Skeletal muscle satellite cell (primary cell): ENCODE results near the gene RASSF5.

ENCODE experiments used
- H3K27me3 ChIP-seq: 2 replicates; pipeline ENCODE4 v1.7.0; 2013; ENCODE audit warnings: low read length; ENCODE audit not compliant: control insufficient read depth, insufficient read depth
- H3K36me3 ChIP-seq: 2 replicates; pipeline ENCODE4 v1.7.0; 2013; ENCODE audit warnings: mild to moderate bottlenecking, control low read depth, low read length; ENCODE audit not compliant: insufficient read depth
- H3K4me1 ChIP-seq: 2 replicates; pipeline ENCODE4 v1.7.0; 2013; ENCODE audit warnings: low read length; ENCODE audit not compliant: control insufficient read depth, insufficient read depth
- H3K4me2 ChIP-seq: 2 replicates; pipeline ENCODE4 v1.7.0; 2013; ENCODE audit warnings: mild to moderate bottlenecking, low read length
- H3K4me3 ChIP-seq: 2 replicates; pipeline ENCODE4 v1.7.0; 2013; ENCODE audit warnings: low read length
- H3K9ac ChIP-seq: 2 replicates; pipeline ENCODE4 v1.7.0; 2013; ENCODE audit warnings: mild to moderate bottlenecking, low read depth, low read length, moderate library complexity
- H3K9me3 ChIP-seq: replicated peaks from 2 replicates; pipeline ENCODE4 v1.7.0; 2013; ENCODE audit warnings: mild to moderate bottlenecking, control low read depth, low read length

RASSF5 gene

GRCh38 chr1:206521127-206521526, 13.8 kb downstream of the RASSF5 start:
- Histone ChIP-seq H3K9me3 (no peaks in the 10 kb centered on the region), H3K4me2 (no peak overlapping the region), H3K36me3 (no peaks in the 10 kb centered on the region), H3K27me3 (peaks cover 16% of the 10 kb centered on the region), H3K9ac (no peak overlapping the region), H3K4me3 (no peak overlapping the region), H3K4me1 (peaks cover 3% of the 10 kb centered on the region)

DNA sequence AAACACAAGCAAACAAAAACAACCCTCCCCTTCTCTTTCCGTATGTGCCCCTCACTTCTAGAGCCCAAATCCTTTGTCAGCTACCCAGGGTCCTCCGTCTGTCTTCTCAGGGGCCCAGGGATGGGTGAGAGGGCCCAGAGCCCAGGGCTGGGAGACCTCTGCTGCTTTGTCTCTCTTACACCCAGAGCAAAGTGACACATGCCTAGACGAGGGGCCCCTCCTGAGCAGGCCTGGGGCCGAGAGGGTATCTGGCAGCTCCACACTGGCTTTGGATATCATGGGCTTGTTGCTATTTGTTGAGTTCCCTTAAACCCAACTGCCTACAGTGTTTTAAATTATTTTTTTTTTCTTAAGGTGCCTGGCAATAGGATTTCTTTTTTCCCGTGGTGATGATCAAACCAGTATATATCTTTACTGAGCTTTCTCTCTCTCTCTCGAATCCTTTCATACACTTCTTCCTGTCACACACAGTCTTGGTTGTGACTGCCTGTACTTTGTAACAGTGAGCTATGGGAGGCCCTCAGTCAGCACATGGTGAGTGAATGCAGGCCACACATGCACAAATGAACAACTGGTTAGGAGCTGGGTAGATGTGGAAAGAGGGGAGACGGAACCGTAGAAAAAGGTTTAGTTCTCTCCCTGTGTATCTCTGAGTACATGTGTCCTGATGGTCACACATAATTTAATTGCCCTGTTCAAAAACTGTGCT, 14.5 kb downstream of the RASSF5 start:
- H3K4me1 ChIP-seq, result peaks cover 3% of the 10 kb centered on the region
- H3K9ac ChIP-seq, result no peak overlapping the region
- H3K36me3 ChIP-seq, result no peaks in the 10 kb centered on the region
- H3K4me2 ChIP-seq, result no peak overlapping the region
- no peaks in the 10 kb centered on the region for H3K9me3 ChIP-seq
- no peak overlapping the region for H3K4me3 ChIP-seq
- peaks cover 21% of the 10 kb centered on the region for H3K27me3 ChIP-seq

GRCh38 chr1:206524739-206525364, 17.5 kb downstream of the RASSF5 start:
- no peak overlapping the region for H3K4me2 ChIP-seq
- H3K9me3 ChIP-seq, result no peaks in the 10 kb centered on the region
- H3K9ac ChIP-seq, result no peak overlapping the region
- no peaks in the 10 kb centered on the region for H3K36me3 ChIP-seq
- peaks cover 21% of the 10 kb centered on the region for H3K27me3 ChIP-seq
- peaks cover 3% of the 10 kb centered on the region for H3K4me1 ChIP-seq
- H3K4me3 ChIP-seq, result no peak overlapping the region

GRCh38 chr1:206526064-206526911, 19.0 kb downstream of the RASSF5 start:
- H3K36me3 ChIP-seq, result no peaks in the 10 kb centered on the region
- H3K4me2 ChIP-seq, result no peak overlapping the region

GRCh38 chr1:206529425-206529824, 22.1 kb downstream of the RASSF5 start:
- H3K36me3 ChIP-seq, result no peaks in the 10 kb centered on the region
- no peak overlapping the region for H3K9ac ChIP-seq
- H3K4me1 ChIP-seq, result peaks cover 3% of the 10 kb centered on the region
- peaks cover 35% of the 10 kb centered on the region for H3K27me3 ChIP-seq
- H3K9me3 ChIP-seq, result no peaks in the 10 kb centered on the region
- H3K4me2 ChIP-seq, result no peak overlapping the region
- H3K4me3 ChIP-seq, result no peak overlapping the region

More at GRCh38 chr1:206526064-206526911, 19.0 kb downstream of the RASSF5 start:
- peaks cover 28% of the 10 kb centered on the region for H3K27me3 ChIP-seq
- H3K4me3 ChIP-seq, result no peak overlapping the region
- no peaks in the 10 kb centered on the region for H3K9me3 ChIP-seq
- H3K9ac ChIP-seq, result no peak overlapping the region
- H3K4me1 ChIP-seq, result peaks cover 3% of the 10 kb centered on the region

DNA sequence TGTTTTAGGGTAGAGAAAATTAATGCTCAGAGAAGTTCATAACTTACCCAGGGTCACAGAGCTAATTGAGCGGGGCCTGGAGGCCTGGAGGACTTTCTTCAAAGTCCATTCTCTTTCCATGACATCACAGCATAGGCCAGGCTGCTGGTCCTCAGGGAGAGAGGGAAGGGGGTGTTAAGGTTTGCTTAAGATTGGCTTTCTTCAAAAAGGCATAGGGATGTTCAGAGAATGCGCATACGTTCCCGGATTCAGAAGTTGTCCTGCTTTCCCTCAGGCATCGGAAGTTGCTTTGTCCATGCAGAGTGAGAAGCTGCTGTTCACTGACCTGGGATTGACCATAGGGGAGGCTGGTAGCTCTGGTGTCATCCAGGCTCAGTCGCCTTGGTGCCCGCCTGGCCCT, 25.0 kb downstream of the RASSF5 start:
- peaks cover 35% of the 10 kb centered on the region for H3K27me3 ChIP-seq
- no peaks in the 10 kb centered on the region for H3K36me3 ChIP-seq
- no peak overlapping the region for H3K4me2 ChIP-seq
- no peak overlapping the region for H3K9ac ChIP-seq
- no peak overlapping the region for H3K4me3 ChIP-seq
- H3K4me1 ChIP-seq, result no peaks in the 10 kb centered on the region
- no peaks in the 10 kb centered on the region for H3K9me3 ChIP-seq

DNA sequence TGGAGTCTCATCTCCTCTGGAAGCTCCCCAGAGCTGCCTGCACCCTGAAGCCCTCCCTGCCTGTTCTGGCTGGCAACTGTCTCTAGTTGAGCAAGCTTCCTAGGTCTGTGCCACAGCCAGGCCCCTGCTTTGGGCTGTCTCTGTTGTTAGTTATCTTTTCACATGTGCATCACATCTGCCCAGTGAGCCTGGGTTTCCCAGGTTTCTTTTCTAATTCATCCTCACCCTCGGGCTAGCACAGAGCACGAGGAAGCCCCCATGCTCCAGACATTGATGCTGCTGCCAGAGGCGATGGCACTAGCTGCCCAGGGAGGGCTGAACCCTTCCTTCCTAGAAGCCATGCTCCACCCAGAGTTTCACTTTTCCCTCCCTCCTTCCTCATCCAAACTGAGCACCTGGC, 27.2 kb downstream of the RASSF5 start:
- H3K4me1 ChIP-seq, result no peaks in the 10 kb centered on the region
- H3K4me3 ChIP-seq, result no peak overlapping the region
- H3K27me3 ChIP-seq, result peaks cover 35% of the 10 kb centered on the region
- no peaks in the 10 kb centered on the region for H3K9me3 ChIP-seq
- no peak overlapping the region for H3K4me2 ChIP-seq
- H3K36me3 ChIP-seq, result no peaks in the 10 kb centered on the region
- H3K9ac ChIP-seq, result no peak overlapping the region

- Histone ChIP-seq H3K9me3 (no peaks in the 10 kb centered on the region), H3K9ac (no peak overlapping the region), H3K4me2 (no peak overlapping the region), H3K4me3 (no peak overlapping the region), H3K27me3 (peaks cover 32% of the 10 kb centered on the region), H3K36me3 (no peaks in the 10 kb centered on the region), H3K4me1 (peaks cover 8% of the 10 kb centered on the region)
These were observed 28.5 kb downstream of the RASSF5 start for GRCh38 chr1:206535853-206536188.

DNA sequence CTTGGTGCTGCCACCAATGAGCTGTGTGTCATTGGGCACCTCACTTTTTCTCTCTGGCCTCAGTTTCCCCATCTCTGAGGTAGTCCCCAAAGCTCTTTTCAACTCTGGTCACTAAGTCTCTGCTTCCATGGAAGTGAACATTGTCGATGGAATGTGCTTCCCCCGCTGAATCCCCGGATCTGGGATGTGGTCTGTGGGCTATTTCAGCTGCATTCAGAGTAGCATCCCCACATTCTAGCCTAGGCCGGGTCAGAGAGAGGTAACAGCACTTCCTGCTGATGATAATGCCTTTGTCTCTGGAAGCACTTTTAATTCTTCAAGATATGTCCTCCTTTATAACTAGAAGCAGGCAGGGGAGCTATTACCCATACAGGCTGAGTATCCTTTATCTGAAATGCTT, 29.8 kb downstream of the RASSF5 start:
- no peaks in the 10 kb centered on the region for H3K36me3 ChIP-seq
- H3K27me3 ChIP-seq, result peaks cover 26% of the 10 kb centered on the region
- H3K9me3 ChIP-seq, result no peaks in the 10 kb centered on the region
- no peak overlapping the region for H3K4me2 ChIP-seq
- no peak overlapping the region for H3K9ac ChIP-seq
- H3K4me3 ChIP-seq, result no peak overlapping the region
- peaks cover 8% of the 10 kb centered on the region for H3K4me1 ChIP-seq

DNA sequence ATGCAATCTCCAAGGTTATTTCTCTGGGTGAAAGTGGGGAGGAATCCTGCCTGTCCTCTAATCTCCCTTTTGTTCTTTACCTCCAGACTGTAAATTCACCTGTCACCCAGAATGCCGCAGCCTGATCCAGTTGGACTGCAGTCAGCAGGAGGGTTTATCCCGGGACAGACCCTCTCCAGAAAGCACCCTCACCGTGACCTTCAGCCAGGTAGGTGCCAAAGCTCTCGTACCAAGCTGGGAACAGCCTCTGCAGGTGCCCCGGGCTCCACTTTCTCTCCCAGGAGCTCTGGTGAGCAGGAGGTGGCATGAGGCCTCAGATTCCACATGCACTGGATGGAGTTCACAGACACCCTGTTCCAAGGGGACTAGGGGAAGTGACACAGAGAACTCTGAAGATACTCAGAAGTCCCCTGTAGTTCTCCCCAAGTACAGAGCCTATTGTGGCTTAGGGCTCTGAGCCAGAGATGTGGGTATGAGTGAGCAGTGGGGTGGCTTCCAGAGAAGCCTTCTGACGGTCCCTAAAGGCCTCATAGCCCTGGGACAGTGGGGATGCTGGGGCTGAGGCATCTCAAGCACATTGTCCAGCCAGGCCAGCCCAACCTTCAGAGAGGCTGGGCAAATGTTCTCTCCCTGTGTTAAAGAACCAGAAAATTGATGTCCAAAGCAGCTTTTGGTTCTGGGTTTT, 30.9 kb downstream of the RASSF5 start:
- Histone ChIP-seq H3K9me3 (no peaks in the 10 kb centered on the region), H3K36me3 (no peaks in the 10 kb centered on the region), H3K9ac (no peak overlapping the region), H3K27me3 (peaks cover 21% of the 10 kb centered on the region), H3K4me3 (no peak overlapping the region), H3K4me1 (peaks cover 8% of the 10 kb centered on the region), H3K4me2 (no peak overlapping the region)

DNA sequence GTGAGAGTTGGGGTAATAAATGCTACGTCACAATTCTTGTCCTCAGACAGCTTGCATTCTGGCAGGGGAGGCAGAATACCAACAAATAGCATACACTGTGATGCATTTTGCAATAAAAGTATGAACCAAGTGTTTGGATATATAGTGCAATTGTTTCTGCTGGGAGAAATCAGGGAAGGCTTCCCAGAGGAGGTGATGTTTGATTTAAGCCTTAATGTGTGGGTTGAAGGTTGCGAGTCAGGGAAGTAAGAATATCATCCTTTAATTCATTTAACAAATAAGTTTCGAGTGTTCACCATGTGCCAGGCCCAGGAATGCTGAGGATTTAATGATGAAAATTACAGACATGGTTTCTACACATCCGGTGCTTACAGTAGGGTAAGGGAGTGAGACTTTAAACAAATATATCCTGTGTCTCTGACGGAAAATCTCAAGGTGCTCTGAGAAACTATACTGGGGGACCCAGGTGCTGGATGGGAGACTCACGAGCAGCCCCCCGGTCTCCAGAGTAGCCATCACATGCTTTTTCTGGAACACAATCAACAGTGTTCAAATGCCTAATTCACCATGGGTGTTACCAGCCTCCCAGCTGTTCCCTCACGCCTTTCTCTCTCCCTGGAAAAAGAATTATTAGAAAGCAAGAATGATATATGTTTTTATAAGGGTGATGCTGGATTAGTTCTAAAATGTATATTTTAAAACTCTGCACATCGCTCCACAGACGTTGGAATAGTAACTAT, 31.7 kb downstream of the RASSF5 start:
- H3K36me3 ChIP-seq, result no peaks in the 10 kb centered on the region
- H3K9ac ChIP-seq, result no peak overlapping the region
- no peak overlapping the region for H3K4me3 ChIP-seq
- H3K4me1 ChIP-seq, result peaks cover 8% of the 10 kb centered on the region
- no peaks in the 10 kb centered on the region for H3K9me3 ChIP-seq
- no peak overlapping the region for H3K4me2 ChIP-seq
- peaks cover 17% of the 10 kb centered on the region for H3K27me3 ChIP-seq
